ENCODE data around the gene BABAM2.
"Not testable (repeated sequence)": the region's sequence is repeated elsewhere in the genome, so short reads cannot be mapped to it uniquely, and the experiment has no call there.

Gene BABAM2

DNA sequence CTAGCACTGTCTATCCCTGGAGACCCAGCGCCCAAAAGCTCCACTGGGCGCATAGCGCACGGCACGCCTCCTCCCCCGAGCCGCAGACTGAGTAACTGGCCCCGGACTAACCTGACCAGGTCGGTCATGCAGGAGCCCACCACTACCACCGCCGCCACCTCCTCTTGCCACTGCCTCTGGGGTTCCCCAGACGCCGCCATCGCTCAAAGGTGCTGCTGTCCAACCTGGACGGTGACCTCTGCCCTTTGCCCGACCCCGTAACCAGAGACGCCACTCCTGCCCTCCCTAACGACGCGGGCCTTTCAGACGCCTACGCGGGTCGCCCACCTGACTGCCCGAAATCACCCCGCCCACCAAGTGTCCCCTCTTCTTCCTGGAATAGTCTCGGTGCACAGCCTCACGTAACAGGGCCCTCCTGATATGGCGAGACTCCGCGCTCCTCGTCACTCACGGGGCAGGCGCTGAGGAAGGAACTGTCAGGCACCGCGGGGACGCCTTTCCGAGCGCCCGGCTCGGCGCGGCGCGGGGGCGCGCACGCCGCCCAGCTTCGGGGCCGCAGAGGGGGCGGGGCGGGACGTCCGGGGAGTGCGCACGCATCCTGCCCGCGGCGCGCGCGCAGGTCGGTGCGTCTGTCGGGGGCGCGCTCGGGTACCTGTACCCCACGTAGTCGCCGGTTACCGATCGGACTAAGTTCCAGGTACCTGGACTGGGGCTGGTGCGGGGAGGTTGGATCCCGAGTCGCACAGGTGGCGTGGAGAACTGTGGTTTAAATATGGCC is at the start of gene BABAM2, which contains the start of gene RBKS:
Gene BABAM2, plus strand, starts transcription at position 584 of the 778 bp plus-strand sequence. CDS start 3,828 bp downstream, outside the sequence.
Gene RBKS, minus strand, starts transcription at position 242 of the 778 bp plus-strand sequence. Its CDS starts 42 bp downstream, at position 200.
- DNase-seq, result peak; percentile 73 to 95

DNA sequence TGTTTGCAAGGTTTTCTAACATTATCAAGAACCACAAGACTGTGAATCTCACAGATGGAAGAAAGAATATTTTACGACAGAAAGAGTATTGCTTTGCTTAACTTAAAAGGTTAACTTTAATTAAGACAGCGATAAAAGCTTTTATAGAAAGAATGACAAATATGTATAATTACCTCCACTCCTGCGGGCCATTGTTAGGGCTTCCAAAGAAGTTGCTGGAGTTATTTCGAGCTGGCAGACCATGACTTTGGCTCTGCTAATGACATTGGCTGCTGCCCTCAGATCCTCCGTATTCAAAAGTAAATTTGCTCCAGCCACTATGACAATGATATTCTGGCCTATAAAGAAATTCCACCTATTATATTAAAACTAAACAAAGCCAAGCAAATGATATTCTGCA is 47.6 kb upstream of the BABAM2 start:
- DNase-seq, result no peak

DNA sequence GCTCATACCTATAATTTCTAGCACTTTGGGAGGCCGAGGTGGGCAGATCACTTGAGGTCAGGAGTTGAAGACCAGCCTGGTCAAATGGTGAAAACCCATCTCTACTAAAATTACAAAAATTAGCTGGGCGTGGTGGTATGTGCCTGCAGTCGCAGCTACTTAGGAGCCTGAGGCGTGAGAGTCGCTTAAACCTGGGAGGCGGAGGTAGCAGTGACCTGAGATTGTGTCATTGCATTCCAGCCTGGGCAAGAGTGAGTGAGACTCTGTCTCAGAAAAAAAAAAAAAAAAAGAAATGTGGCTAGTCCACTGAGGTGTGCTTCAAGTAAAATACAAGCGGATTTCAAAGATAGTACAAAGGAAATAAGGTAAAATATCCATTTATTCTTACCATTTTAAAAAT is 46.5 kb upstream of the BABAM2 start:
- DNase-seq, result no peak

DNA sequence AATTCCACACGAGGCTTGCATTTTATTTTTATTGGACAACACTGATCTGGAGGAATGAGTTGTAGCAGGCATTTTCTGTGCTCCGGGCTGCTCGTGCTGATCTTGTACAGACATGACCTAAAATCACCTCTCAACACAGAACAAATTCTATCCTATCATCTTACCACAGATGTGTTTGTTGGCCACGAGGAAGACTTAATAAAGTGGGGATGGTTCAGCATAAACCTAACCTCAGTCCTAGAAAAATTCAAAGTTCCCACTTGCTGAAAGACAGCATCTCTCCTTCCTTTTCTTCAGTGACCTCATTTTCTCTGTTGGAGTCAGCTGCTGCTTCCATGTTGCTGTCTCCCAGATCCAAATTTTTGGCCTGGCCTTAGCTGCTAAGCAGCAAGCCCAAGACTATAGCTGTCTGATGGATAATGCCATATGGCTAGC is 45.7 kb upstream of the BABAM2 start:
- no peak for DNase-seq

DNA sequence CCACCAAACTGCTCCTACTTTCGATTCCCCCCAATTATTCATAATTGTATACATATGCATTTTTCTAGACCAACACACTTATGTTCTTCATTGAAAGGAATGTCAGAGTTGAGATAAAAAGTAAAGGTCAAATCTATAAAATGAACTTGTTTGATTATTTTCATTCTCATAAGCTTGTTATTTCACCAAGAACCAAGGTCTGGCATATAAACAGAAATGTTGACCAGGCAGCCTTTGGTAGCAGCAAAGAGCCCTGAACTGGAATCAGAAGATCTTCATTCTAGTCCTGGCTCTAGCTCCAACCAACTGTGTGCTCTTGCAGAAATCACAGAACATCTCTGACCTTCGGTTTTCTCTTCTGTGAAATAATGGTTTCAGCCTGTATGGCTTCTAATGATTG is 43.2 kb upstream of the BABAM2 start:
- no peak for DNase-seq

DNA sequence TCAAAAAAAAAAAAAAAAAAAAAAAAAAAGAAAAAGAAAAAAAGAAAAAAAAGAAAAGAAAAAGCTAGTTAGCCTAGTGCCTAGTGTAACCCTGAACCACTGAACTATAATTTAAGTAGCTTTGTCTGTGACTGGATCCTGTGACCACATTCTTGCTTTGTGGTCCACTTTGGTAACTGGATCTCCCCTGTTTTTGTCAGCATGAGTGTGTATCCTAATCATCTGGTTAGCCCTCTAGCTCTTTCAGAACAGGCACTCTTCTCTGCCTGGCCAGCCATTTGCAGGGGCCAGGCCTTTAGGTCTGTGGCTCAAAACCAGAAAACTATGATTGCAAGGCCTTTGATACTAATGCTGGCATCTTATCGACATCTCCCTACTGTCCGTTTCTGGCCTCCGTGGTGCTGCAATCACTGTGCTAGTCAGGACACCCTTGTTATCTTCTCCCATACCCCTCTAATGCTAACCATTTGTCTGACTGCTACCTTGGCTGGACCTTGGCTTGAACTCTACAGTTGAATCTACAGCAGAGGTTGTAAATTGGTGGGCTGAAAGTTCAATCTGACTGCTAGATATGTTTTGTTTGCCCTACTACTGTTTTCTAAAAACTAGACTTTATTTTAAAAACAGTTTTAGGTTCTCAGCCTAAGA is 40.8 kb upstream of the BABAM2 start:
- no peak for DNase-seq

DNA sequence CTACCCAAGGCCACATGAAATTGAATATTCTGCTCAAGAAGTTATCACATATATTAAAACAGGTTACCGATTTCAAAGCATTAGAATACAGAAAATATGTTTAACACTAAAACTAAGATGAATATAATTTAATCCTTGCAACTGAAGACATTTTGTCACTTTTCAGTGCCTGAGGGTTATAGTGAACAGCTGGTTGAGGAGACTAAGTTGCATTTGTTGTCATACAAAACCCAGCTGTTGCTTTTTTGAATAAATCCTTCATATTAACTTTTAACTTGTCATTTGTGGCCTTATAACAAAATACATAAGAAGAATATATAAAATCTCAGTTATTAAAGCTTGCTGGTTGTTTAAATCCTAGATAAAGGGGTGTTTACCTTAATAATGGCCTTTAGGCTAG is 37.8 kb upstream of the BABAM2 start:
- DNase-seq, result no peak

DNA sequence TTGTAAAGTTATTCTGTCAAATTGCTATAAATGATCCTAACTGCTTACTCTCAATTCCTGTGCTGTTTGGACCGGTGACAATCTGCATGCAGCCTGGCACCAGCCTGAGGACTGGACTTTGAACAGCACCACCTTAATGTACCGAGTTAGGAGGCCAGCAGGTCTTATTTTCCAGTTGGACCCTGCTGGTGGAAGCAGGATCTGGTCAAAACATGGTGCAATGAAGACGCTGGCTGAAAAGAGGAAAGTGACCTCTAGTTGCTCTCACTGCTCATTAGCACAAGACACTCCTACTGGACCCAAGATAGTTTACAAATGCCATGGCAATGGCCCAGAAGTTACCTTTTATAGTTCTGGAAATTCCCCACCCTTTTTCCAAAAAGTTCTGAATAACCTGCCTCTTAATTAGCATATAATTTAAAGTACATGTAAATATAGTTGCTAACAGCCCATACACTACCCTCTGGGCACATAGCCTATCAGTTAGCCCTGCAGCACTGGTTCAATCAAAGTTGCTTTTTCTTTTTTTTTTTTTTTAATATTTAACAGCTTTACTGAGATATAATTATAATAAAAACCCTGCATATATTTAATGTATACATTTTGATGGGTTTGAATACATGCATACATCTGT is 36.2 kb upstream of the BABAM2 start:
- no peak for DNase-seq

DNA sequence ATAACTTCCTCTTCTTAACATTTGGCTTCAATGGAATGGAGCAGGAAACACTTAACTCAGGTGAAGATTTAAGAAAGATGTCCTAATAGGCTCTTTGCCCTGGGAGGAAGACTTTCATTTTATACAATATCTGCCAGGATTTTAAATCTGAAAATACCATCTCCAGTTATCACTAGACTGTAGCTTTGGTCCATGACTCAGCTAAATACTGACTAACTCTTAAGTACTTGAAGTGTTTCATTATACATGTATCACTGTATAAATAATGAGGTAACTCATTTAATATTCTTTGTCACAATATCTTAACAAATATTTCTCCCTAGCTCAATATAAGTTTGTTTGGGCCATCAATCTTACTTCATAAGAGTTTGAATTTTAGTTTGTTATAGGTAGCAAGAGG is 35.1 kb upstream of the BABAM2 start:
- peak in 1 of 2 donors; percentile 17 for DNase-seq

DNA sequence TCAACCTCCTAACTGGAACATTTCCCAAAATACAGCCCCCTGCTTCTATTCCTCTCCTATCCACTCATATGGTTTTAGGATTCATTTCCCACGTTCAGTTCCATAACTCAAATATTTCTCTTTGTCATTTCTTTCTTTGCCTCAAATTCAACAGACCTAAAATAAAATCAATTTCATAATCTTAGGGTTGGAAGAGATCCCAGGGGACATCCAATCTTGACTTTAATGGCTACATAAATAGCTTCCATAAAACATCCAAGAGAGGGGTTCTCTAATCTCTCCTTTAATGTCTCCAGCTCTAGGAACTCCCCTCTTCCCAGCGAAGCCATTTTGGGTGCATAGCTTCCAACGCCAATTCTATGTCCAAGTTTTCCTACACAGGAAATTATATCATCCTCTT is 34.1 kb upstream of the BABAM2 start:
- DNase-seq, result no peak

DNA sequence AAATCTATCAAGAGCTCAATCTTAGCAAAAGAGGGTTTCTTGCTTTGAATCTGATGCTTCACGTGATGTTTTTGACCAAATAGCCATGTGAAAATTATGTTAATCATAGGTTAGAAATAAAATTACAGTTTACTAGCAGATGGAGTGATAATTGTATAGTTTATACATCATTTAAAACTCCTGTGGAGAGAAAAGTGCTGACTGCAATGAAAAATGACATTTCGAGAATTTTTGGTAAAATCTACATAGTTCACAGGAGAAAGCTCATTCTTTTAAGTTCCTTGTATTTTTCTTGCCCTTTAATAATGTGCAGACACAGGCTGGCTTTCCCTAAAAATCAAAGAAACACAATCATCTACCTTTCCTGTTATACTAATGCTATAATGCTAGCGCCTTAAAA is 33.6 kb upstream of the BABAM2 start:
- no peak for DNase-seq

DNA sequence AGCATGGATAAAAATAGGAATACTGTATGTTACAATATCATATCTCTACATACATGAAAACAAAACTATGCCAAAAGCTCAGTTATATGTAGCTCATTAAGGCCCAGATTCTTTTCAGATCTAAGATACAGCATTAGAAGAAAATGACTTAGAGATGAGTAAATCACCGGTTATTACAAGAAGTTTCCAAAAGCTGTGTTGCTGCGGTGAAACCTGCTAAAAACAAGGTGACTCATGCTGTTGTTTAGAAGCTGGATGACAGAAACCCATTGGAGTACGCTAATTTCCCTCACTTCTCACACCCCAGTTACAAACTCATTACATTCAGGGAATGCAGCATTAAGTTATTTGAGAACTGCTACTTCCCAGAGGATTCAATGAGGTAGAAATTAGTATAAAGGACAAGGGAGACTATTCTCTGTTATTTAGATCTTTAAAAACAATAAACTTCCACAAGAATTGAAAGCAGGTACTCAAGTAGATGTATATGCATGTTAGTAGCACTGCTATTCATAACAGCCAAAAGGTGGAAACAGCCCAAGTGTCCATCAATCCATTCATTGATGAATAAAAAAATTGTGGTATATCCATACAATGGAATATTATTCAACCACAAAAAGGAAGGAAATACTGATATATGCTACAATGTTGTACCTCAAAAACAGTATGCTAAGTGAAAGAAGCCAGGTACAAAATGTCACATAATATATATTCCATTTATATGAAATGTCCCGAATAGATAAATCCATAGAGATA is 32.9 kb upstream of the BABAM2 start:
- no peak for DNase-seq

DNA sequence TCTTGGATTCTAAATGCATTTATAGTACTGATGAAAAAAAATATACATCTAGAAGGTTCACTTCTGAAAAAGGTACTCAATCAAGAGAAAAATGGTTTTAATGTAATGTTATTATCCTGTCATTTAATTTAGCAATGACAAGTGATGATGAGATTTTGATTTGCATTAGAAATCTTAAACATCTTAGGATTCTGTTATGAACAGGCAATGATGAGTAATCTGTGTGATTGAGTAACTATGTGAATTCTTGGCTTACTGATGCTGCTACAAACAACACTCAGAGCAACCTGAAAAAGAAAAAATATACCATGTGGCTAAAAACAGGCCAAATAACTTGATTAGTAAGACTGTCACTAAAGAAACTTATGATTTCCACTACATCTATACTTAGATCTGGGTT is 30.4 kb upstream of the BABAM2 start:
- no peak for DNase-seq

DNA sequence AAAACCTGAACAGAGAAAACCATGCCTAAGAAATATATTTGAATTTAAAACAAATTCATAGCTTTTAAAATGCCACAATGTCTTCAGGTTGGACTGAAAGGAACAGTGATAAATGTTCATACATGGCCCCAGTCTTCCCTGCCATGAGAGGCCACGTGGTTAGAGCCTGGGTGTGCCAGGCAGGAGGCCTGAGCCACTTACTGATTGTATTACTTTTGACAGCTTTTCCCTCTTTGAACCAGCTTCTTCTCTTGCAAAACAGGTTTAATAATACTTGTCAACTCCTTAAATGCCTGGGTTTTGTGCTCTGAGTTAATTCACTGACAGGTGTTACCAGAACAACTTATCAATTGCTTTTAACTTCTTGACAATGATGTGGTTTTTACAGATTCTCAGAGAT is 27.4 kb upstream of the BABAM2 start:
- no peak for DNase-seq

DNA sequence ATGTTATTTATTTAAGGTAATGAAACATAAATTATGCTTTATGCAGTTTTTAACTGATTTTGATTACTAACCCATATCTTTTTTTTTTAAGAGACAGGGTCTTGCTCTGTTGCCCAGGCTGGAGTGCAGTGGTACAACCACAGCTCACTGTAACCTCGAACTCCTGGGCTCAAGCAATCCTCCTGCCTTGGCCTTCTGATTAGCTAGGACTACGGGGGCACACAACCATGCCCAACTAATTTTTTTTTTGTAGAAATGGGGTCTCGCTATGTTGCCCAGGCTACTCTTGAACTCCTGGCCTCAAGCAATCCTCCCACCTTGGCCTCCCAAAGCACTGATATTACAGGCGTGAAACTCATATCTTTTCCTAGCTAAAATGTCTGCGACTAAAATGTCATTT is 26.6 kb upstream of the BABAM2 start:
- DNase-seq, result not testable (repeated sequence)

DNA sequence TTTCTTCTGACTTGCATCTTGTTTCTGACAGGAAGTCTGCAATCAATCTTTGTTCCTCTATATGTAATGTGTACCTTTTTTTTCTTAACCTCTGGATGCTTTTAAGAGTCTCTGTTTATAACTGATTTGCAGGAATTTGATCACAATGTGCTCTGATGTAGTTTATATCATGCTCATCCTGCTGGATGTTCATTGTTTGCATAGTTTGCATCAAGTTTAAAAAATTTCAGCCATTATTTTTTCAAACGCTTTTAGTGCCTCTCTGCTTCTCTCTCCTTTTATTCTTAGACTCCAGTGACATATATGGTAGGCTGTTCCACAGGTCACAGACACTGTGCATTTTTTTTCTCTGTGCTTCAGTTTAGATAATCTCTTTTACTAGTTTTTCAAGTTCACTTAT is 24.3 kb upstream of the BABAM2 start:
- no peak for DNase-seq

DNA sequence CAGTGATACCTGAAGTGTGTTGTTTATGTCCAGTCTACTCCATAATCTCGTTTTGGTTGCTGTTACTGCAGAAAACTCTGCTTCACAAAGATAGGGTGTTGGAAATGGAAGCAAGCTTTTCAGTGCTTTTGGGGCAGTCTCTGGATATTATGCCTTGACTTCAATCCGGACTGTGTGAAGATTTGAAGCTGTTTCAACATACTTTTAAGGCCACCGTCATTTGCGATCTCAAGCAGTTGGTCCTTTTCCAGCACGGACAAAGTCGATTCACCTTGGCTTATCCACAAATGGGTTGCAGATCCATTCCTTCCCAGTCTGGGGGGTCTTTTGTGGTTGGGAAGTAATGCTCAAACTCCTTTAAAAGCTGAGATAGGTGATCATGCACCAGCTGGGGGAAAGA is 20.8 kb upstream of the BABAM2 start:
- DNase-seq, result no peak

DNA sequence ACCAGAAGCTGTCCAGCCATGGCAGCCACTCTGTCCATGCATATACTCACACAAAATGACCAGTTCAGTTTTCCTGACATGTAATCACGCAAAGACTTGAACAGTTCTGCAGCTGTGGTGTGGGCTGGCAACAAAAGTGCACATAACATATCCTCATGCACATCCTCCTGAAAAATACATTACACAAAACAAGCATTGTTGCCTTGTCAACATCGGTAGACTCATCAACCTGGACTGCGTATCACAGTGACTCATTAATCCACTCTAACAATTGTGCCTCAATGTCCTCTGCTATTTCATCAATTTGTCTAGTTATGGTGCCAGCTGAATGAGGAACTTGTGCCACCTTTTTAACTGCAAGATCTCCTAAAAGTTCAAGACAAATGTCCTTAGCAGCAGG is 19.8 kb upstream of the BABAM2 start:
- DNase-seq, result no peak

DNA sequence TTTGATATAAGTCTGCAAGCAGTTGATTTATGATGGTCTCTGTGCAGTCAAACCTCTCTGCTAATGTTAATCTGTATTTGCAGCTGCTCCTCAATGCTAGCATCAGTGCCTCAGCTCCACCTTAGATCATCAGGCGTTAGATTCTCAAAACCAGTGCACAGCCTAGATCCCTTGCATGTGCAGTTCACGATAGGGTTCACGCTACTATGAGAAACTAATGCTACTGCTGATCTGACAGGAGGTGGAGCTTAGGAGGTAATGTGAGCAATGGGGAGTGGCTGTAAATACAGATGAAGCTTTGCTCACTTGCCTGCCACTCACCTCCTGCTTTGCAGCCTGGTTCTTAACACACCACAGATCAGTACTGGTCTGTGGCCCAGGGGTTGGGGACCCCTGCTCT is 18.7 kb upstream of the BABAM2 start:
- no peak for DNase-seq

DNA sequence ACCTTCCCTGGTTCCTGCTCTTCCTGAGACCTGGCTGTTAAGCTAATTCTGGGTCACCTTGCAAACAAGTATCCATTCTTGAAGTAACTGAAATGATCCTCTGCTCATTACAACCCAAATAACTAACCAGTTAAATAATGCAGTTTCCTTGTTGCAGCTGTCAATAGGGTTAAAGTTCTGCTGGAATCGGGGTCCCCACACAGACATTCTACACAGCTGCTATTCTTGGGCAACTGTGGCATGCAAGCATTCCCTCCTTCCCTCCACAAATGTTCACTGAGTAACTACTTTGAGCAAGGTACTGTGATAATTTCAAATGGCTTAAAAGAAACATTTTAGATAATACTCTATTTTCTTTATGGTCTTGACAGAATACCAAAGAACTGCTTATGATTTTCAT is 17.4 kb upstream of the BABAM2 start:
- DNase-seq, result no peak

DNA sequence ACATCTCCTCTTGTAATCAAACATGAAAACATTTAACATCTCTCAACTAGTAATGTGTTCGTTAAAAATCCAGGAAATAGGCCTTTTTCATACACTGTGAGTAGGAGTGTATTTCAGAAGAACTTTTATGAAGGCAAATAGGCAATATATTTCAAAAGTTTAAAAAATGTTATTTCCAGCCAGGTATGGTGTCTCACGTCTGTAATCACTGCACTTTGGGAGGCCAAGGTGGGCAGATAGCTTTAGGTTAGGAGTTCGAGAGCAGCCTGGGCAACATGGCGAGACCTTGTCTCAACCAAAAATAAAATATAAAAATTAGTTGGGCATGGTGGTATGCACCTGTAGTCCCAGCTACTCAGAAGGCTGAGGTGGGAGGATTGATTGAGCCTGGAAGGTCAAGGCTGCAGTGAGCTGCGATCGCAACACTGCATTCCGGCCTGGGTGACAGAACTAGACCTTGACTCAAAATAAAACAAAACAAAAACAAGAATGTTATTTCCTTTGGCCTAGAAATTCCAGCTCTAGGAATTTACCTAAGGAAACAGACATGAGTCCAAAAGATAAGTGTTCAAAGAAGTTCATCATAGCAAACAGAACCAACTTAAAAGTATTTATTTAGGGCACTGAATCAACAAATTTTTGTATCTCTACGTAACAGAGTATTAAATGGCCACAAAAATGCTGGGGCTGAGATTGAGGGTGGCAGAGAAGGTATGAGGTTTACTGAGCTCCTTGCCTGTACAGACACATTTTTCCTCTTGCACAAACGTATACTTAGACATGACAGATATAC is 15.2 kb upstream of the BABAM2 start:
- no peak for DNase-seq

DNA sequence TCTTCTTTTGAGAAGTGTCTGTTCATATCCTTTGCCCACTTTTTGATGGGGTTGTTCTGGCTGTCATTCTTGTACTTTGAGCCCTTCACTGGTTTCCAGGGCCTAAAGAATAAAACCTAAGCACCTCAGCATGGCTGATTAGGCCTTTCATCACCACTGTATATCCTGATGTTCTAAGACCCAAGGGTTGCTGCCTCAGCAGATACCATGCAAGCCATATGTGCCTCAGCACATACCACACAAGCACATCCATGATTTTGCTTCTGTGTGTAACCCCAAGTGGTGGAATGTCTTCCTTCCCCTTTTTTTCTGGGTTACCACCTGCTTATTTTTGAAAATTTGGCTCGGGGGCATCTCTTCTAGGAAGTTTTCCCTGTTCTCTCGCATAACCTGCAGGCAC is 11.7 kb upstream of the BABAM2 start:
- DNase-seq, result no peak

Data from bone marrow (tissue), 2 donors.